H1 (cell line): ENCODE measurements around the gene TUBB2B.

Experiments used
- BACH1 ChIP-seq: IDR thresholded peaks from 2 replicates; pipeline ENCODE4 v1.6.1; 2012; ENCODE audit warnings: low read length, improper control_type of control experiment
- CEBPB ChIP-seq: IDR thresholded peaks from 2 replicates; pipeline ENCODE4 v1.6.1; 2012; ENCODE audit warnings: low read depth, low read length
- CTCF ChIP-seq, 3 experiments: IDR thresholded peaks; 1 replicate in 2 of 3; 2 replicates in 1 of 3; pipeline versions ENCODE4 v1.5.1 to v1.6.1; 2011; ENCODE audit warnings: low read length in 3 of 3, mild to moderate bottlenecking in 3 of 3, inconsistent platforms in 2 of 3, low read depth in 1 of 3, moderate library complexity in 1 of 3; ENCODE audit not compliant: insufficient read depth in 1 of 3; ENCODE audit errors: control extremely low read depth in 1 of 3
- POLR2A ChIP-seq, 2 experiments: IDR thresholded peaks; 1 replicate in 1 of 2; 2 replicates in 1 of 2; pipeline ENCODE4 v1.6.1; 2011; ENCODE audit warnings: low read depth in 2 of 2, low read length in 2 of 2, mild to moderate bottlenecking in 2 of 2; ENCODE audit errors: control extremely low read depth in 1 of 2
- RAD21 ChIP-seq, 2 experiments: IDR thresholded peaks in 1 of 2; conservative IDR thresholded peaks in 1 of 2; 2 replicates each; pipeline ENCODE4 v1.6.1; 2011; ENCODE audit warnings: low read depth in 2 of 2, low read length in 2 of 2, improper control_type of control experiment in 1 of 2, inconsistent platforms in 1 of 2, mild to moderate bottlenecking in 1 of 2, moderate library complexity in 1 of 2
- RFX5 ChIP-seq: IDR thresholded peaks from 2 replicates; pipeline ENCODE4 v1.6.1; 2011; ENCODE audit warnings: low read depth, low read length, improper control_type of control experiment, borderline replicate concordance
- ZNF274 ChIP-seq: IDR thresholded peaks from 2 replicates; pipeline ENCODE4 v1.7.0; 2012; ENCODE audit warnings: low read length, borderline replicate concordance; ENCODE audit errors: extremely low read depth

DNA sequence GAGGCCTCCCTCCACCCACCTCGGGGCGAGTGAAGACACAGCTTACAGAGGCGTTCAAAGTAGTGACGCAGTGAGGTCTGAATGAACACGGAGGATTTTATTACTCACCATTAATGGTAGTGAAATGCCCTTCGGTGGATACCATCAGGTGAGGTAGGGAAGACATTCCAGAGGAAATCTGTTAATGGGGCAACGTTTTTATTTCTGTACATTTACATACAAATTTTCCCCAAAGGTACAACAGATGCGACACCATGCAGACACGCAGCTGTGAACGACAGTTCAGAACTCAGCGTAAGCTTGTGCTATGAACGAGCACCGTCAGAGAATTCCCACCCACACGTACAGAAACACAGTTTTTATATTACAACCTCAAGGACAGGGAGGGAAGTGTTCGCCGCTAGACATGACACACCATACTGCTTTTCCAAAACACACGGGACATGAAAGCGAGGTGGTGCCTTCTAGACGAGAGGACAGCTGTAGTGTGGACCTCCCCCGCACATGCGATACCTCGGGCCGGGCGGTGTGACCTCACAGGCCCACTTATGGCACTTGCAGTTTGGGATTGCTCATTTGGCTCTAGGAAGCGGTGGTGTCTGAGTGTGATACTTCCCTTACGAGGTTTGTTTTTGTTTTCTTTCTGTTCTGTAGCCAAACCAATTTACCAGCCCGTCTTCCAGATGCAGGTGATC lies 42.0 kb upstream of the TUBB2B start:
- no peak for TF ChIP-seq CTCF (IDR thresholded peaks at IDR 0.05; ENCODE audit: control extremely low read depth in 1 of 3, insufficient read depth in 1 of 3, low read depth in 1 of 3, low read length in 3 of 3)
- TF ChIP-seq BACH1: no peak
- TF ChIP-seq CEBPB: no peak
- TF ChIP-seq RFX5: no peak
- no peak for TF ChIP-seq POLR2A (IDR thresholded peaks at IDR 0.05; ENCODE audit: control extremely low read depth in 1 of 2, low read depth in 2 of 2, low read length in 2 of 2)
- TF ChIP-seq RAD21 (IDR thresholded peaks at IDR 0.05 in 1 of 2, conservative IDR thresholded peaks at IDR 0.05 in 1 of 2; ENCODE audit: low read depth in 2 of 2, low read length in 2 of 2): no peak
- no peak for TF ChIP-seq ZNF274
